Measurements from ENCODE around the gene NGFR.

The NGFR gene

DNA sequence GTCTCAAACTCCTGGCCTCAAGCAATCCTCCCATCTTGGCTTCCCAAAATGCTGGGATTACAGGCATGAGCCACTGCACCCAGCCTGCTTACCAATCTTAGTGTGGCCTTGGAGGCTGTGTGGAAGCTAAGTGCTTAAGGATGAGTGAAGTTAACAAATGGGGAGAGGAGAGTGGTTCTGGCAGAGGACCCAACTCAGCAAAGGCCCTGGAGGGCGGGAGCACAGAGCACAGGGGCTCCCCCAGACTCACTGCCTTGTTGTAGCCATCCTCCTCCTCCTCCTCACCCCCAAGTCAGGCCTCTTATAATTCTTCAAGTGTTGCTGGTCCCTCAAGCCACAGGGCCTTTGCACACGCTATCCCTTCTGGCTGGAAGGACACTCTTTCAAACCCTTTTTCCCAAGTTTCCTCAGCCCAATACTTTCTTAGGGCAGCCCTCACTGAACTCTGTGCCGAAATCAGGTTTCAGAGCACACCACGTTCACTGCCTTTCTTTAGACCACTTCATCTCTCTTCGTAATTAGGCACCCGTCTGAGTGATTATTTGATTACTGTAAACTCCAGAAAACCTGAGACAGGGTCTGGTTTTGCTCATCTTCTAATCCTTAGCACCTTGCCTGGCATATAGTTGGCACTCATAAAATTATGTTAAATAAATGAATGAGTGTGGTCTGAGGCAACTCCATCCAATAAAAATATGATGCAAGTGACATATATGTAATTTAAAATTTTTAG lies 23.4 kb downstream of the NGFR start:
- DNase-seq = no peak

DNA sequence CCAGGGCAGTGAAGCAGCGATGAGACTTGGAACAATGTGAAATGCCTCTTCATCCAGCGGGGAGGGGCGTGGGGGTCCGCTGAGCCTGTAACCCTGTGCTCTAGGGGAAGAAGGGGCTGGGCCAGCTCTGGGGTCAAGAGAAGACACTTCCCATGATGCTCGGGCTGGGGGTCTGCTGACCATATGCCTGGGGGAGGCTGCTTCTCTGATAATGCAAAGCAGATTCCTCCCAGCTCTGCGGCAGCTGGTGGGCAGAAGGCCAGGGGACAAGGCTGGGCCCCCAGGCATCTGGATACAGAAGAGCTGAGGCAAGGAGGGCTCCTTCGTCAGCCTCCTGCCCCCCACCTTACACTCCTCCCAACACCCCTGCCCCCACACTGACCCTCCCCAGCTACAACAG lies 24.7 kb downstream of the NGFR start:
- no peak for DNase-seq

GRCh38 chr17:49520386-49521087 lies 25.4 kb downstream of the NGFR start:
- DNase-seq = no peak

DNA sequence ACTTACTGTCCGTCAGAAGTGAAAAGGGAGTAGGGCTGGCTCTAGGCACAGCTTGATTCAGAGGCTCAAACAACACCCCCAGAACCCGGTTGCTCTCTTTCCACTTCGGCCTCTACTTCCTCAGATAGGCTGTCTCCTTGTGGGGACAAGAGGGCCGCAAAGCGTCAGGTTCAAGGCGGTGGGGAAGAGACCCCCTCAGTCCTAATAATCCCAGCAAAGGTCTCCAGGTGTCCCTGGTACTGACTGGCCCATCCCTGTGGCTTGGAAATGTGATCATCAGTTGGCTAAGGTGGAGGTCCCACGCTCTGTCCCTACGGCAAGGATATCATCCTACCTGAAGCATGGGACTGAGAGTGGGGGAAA lies 26.0 kb downstream of the NGFR start:
- no peak for DNase-seq

GRCh38 chr17:49521471-49522356 lies 26.6 kb downstream of the NGFR start:
- no peak for DNase-seq

DNA sequence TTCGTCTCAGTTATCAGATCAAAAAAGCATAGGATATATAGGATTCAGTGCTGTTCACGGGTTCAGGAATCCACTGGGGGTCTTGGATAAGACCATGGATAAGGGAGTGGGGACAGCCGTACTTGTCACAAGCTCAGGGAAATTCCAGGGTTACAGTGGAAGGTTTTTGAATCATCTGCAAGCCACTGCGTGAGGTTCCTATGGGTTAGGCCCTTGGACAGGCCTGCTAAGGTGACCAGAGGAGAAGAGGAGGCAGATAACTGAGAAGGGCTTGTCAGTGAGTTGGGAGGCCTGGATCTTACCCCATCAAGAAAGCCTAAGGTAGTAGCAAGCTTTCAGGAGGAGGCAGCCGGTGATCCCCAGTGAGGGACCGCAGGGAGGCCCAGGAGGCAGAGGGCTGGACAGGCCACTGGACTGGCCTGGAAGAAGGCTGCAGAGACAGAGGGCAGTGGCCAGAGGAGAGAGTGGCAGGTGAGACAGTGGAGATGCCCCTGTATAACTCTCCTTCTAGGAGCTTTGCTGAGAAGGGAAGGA lies 27.3 kb downstream of the NGFR start:
- no peak for DNase-seq

GRCh38 chr17:49523196-49523595 lies 28.1 kb downstream of the NGFR start:
- no peak for DNase-seq

GRCh38 chr17:49523706-49524472 lies 28.8 kb downstream of the NGFR start:
- DNase-seq = peak; percentile 19

GRCh38 chr17:49524473-49525359 lies 29.6 kb downstream of the NGFR start:
- DNase-seq = no peak

GRCh38 chr17:49525831-49526741 lies 31.0 kb downstream of the NGFR start:
- DNase-seq = no peak

- no peak for DNase-seq
These were observed 33.0 kb downstream of the NGFR start for GRCh38 chr17:49527927-49528651.

GRCh38 chr17:49528966-49529365 lies 33.9 kb downstream of the NGFR start:
- no peak for DNase-seq

GRCh38 chr17:49530118-49530517 lies 35.0 kb downstream of the NGFR start:
- no peak for DNase-seq

DNA sequence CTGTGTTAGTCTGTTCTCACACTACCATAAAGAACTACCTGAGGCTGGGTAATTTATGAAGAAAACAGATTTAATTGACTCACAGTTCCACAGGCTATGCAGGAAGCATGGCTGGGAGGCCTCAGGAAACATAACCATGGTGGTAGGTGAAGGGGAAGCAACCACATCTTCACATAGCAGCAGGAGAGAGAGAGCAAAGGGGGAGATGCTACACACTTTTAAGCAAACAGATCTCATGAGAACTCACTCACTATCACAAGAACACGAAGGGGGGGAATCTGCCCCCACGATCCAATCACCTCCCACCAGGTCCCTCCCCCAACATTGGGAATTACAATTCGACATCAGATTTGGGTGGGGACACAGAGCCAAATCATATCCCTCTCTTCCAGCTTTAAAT lies 48.8 kb downstream of the NGFR start:
- DNase-seq = no peak

DNA sequence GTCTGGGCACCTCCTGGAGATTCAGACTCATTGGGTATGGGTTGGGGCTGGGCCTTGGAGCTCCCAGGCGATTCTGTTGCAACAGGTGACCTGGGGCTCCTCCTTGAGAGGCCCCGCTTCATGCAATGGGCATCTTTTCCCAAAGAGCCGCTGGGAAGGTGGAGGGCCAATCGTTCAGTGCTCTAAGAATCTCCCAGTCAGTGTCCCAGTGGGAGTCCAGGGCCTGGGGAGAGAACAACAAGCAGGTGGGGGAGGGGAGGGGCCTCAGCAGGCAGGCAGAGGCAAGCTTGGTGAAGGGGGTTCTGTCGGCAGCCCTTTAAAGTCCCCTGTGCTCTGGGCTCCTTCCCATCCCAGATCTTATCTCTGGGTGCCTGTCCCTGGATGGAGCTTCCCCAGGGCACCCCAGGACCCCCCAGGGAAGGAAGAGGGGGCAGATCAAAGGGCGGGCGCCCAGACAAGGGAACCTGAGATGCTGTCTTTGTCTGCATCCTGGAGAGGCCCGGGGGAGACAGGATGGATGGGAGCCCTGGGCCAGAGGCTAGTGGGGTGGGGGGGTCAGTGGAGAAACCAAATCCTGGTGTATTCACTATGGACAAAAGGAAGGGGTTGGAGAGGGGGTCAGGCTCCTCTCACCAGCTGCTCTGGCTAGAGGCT lies 50.0 kb downstream of the NGFR start:
- DNase-seq = no peak

DNA sequence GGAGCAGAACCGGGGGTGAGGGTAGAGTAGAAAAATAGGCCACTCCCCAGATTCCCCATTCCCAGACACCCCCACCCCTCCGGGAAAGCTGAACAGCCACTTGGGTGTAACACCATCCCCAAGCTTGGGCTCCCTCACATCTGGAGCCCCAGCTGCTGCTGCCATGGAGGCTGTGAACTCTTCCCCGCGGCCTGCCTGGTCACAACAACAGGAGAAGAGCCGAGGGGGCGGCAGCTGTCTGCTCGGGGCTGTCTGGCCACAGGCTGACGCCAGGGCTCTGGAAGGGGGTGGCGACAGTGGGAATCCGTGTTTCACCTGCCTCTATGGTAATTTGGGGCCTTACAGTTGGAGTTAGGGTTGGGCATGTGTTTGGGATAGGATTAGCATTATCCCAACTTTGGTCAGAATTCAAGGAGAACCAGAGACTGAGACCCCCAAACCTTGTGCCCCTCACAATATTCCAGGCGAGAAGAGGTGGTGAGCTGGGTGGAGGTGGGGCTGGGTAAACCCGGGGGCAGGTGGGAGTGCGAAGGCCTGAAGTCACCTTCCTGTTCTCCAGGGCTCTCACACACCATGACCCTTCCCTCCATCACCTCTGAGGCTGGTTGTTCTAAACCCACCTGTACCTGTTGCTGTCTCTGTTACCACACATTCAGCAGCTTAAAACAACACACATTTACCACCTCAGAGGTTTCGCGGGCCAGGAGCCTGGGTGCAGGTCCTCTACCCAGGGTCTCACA lies 50.9 kb downstream of the NGFR start:
- no peak for DNase-seq

- no peak for DNase-seq
These were observed 51.7 kb downstream of the NGFR start for GRCh38 chr17:49546546-49547535.
